Coronary artery (tissue), 2 donors: ENCODE data around the gene OR6P1.

Experiments used
- DNase-seq: peaks from one replicate; pipeline ENCODE4 v3.0.0-alpha.2; 2017; ENCODE audit warnings: low spot score
- H3K27ac ChIP-seq, 2 donors: fragments of 200-600 bp; sonication (generic); one replicate each; pipeline ENCODE4 v1.5.1; 2016 to 2019
- H3K4me3 ChIP-seq: fragments of 200-600 bp; sonication (generic); 2 replicates; pipeline ENCODE4 v1.5.1; 2016; ENCODE audit warnings: mild to moderate bottlenecking, moderate library complexity
- TF ChIP-seq, protein P1 (sequence below): fragments of 200-600 bp; sonication (generic); IDR thresholded peaks from one replicate; pipeline ENCODE4 v1.5.1; 2019; ENCODE audit warnings: antibody characterized with exemption

The OR6P1 gene

DNA sequence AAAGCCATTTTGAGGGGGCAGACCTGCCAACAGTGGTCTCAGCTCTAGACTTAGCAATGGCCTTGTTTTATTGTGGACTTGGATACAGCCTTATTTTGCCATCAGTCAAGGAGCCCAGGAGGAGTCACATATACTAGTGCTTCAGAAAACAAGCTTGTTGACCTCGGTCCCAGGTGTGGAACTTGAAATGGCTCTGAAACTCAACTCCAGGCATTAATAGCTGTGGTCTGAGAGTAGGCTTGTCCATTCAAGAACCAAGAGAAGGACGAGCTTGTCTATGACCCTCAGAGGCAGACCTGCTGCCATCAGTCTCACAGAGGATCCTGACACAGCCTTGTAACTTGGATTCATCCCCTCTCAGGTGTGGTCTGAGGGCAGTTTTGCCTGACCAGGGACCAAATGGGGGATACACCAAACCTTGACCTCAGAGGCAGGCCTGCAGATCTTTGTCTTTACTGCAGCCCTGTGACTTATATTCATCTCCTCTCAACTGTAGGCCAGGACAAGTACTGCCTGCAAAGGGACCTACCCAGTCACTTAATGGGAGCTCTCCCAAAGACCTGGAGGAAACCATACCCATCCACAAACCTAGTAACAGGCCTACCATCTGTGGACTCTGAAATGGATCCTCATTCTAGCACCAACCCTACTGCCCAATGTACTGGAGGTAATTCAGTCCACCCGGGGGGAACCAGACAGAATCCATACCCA lies 49.3 kb downstream of the OR6P1 start:
- Histone ChIP-seq H3K4me3 (no peak overlapping the region), H3K27ac (no peak overlapping the region)
- no peak for DNase-seq
- TF ChIP-seq, protein P1, sequence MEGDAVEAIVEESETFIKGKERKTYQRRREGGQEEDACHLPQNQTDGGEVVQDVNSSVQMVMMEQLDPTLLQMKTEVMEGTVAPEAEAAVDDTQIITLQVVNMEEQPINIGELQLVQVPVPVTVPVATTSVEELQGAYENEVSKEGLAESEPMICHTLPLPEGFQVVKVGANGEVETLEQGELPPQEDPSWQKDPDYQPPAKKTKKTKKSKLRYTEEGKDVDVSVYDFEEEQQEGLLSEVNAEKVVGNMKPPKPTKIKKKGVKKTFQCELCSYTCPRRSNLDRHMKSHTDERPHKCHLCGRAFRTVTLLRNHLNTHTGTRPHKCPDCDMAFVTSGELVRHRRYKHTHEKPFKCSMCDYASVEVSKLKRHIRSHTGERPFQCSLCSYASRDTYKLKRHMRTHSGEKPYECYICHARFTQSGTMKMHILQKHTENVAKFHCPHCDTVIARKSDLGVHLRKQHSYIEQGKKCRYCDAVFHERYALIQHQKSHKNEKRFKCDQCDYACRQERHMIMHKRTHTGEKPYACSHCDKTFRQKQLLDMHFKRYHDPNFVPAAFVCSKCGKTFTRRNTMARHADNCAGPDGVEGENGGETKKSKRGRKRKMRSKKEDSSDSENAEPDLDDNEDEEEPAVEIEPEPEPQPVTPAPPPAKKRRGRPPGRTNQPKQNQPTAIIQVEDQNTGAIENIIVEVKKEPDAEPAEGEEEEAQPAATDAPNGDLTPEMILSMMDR = no peak

DNA sequence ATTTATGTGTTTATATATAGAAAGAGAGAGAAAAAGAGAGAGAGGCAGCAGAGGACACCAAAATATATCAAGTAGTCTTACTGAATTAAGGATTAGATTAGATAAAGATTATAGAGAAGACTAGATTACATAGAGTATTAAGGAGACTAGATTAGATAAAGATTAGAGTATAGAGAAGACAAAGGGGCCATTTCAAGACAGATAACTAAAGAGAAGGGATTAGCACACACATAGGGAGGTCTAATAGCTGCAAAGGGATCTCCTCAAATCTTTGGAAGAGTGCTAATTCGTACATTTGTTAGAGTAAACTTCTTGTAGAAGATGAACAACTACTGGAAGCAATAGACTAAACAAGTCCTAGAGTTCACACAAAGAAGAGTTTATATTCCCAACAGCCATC lies 50.4 kb downstream of the OR6P1 start:
- Histone ChIP-seq H3K27ac (no peak overlapping the region), H3K4me3 (no peak overlapping the region)
- TF ChIP-seq, protein P1 = no peak
- DNase-seq = no peak

GRCh38 chr1:158516966-158517365 lies 53.4 kb downstream of the OR6P1 start:
- Histone ChIP-seq H3K4me3 (no peak overlapping the region), H3K27ac (no peak overlapping the region)
- TF ChIP-seq, protein P1 = no peak
- DNase-seq = no peak
